HS-27A (cell line): Measurements from ENCODE around the gene LUZP1.

ENCODE experiments used
- DNase-seq: peaks from one replicate; pipeline ENCODE4 v3.0.0-alpha.2; 2012; ENCODE audit warnings: low read depth, missing footprints

Gene LUZP1

DNA sequence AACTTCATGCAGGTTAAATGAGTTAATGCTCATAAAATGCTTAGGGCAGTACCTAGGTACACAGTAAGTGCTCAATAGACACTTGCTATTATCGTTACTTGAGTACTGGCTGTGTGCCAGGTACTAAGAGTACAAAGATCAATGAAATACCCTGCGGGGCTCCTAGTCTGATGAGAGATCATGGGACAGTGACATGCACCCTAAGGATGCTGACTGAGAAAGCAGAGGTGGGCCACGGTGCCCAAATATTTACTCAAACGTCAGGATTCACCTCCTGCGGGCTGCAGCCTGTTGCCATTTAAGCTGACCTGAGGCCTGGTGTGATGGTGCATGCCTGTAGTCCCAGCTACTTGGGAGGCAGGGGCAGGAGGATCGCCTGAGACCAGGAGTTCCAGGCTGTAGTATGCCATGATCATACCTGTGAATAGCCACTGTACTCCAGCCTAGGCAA lies 19.8 kb upstream of the LUZP1 start:
- no peak for DNase-seq

DNA sequence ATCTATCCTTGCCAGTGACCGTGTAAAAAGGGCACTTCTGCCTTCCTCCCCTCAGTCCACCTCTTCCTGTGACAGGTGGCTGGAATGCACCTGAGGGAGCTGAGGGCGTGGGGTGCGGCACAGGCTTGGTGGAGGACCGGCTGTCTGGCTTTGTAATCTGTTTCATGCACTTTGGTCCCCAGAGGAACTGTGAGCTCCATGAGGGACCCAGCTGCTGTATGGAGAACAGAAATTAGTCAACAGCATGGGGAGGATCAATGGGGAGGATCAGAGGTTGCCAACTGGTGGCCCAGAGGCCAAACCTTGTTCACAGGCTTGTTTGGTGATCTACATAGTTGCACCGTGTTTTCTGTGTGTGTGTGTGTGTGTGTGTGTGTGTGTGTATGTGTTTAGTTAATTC lies 19.0 kb upstream of the LUZP1 start:
- DNase-seq, result no peak

DNA sequence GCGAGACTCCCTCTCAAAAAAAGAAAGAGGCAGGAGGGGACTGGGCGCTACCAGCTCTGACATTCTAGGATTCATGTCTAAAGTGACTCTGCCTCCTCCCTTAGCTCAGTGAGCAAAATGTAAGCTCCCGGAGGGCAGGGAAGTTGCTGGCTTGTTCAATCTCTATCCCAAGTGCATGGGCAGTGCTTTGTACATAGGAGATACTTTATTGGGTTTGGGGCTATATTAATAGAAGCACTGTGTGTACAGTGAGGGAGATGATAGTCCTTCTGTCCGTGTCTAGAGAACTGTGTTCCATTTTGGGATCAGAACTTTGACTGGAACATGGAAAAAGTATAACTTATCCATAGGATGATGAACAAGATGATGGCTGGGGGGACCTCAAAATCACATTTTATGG lies 16.7 kb upstream of the LUZP1 start:
- DNase-seq, result no peak

DNA sequence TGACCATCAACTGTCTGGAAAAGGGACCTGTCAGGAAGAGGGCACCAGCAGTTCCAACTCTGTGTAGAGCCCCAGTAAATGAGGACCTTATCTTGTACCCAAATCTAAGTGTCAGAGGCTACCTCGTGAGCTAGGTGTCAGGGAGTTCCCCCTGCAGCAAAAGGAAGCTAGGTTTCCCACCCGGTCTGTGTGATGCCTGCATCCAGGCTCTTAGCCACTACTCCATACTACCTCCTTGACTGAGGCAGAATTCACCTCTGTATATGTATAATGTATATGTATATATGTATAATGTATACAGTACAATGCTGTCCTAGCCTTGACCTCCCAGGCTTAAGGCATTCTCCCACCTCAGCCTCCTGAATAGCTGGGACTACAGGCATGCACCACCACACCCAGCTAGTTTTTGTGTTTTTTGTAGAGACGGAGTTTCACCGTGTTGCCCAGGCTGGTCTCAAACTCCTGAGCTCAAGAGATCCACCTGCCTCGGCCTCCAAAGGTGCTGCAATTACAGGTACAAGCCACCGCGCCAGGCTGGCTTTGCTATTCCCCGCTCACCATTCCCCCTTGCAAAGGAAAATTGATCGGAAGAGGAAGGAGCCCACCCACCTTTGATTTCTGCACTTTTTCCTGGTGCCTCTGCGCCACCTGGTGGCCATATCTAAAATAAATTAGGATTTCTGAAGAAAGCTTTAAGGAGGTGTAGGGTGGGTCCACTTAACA lies 15.7 kb upstream of the LUZP1 start:
- no peak for DNase-seq

DNA sequence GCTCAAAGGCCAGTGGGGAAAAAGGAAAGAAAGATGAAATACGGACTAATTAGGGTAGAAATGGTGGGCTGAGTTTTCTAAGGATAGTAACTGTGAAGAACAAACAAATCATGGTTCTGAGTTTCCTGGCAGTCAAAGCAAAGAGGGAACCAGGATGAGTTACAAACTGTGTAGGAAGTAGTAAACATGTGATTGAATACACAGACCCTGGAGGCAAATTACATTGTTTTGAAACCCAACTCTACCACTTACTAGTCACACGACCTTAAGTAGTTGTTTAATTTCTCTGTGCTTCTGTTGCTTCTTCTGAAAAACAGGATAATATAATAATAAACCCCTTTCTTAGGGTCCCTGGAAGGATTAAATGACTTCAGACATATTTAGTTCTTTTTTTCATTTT lies 11.2 kb upstream of the LUZP1 start:
- DNase-seq, result no peak

DNA sequence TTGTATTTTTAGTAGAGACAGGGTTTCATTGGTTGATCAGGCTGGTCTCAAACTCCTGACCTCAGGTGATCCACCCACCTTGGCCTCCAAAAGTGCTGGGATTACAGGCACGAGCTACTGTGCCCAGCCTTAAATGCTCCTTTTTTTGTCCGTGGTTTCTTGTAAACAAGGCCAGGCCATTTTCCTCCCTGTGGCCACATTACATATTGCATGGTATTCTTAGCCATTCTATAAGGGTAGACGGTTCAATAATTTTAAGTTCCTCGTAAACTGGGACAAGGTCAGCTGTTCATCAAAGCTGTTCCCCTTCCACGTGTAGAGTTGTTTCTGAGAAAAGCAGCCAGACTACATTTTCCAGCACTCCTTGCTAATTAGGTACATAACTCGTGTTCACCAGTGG lies 10.3 kb upstream of the LUZP1 start:
- no peak for DNase-seq

DNA sequence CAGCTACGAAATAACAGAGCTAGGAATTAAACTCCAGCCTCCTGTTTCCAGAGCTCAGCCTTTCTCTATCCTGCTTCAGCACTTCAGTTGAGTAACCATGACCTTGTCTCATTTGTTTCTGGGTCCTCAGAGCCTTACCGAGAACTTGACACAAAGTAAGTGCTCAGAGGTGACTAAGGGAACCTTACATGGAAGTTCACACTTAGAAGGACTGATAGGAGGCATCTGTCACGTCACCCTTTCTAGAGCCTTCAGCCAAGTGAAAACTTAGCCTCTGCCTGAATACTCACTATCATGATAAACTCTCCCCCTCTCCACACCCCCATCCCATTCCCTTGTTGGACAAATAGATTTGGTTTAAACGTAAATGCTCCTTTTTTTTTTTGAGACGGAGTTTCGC lies 9.8 kb upstream of the LUZP1 start:
- no peak for DNase-seq

DNA sequence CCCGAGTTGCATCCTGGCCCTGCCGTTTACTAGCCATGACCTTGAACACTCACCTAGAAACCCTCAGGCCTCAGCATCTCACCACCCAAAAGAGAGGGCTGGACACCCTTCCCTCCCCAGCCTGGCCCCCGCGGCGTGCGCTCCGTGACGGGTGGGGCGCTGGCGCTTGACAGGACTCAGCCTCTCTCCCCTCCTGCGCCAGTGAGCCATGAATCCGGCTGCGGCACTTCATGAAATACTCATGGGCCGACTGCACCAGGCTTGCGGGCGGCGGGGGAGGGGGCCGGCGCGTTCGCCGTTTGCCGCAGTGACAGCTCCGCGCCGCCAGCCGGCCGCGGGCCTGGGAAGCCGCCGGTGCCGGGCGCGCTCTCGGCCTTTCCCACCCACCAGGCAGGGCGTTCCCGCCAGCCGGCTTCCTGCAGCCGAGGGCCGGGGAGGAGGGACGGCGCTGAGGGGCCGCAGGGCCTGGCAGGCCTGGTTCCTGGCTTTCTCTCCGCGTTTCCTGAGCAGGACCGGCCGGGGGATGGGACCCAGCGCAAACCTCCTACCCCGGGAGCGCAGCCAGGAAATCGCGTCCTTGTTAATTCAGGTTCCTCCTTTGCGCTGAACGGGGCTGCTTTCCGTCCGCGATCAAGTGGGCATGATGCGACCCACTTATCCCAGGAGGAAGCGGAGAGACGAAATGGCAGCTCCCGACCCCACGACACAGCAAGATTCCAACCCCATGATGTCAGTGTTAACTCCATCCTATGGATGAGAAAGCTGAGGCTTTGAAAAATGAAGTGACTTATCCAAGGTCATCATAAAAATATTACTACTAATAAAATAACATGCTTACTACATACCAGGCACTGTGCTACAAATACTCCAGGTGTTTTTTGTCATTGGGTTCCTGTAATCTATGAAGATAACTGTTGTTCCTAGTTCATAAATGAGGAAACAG lies 9.1 kb upstream of the LUZP1 start:
- DNase-seq, result peak; percentile 59

DNA sequence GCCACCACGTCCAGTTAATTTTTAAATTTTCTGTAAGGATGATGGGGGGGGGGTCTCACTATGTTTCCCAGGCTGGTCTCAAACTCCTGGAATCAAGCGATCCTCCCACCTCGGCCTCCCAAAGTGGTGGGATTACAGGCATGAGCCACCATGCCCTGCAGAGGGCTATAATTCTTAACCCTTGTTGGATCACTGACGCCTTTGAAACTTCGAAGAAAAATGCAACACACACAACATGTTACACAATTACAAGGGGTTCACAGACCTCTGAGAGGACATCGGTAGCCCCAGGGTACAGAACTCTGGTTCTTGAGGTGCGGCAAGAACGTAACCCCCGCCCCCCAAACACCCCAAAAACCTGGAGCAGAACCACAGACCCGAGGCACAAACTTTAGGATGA lies 8.4 kb upstream of the LUZP1 start:
- no peak for DNase-seq

DNA sequence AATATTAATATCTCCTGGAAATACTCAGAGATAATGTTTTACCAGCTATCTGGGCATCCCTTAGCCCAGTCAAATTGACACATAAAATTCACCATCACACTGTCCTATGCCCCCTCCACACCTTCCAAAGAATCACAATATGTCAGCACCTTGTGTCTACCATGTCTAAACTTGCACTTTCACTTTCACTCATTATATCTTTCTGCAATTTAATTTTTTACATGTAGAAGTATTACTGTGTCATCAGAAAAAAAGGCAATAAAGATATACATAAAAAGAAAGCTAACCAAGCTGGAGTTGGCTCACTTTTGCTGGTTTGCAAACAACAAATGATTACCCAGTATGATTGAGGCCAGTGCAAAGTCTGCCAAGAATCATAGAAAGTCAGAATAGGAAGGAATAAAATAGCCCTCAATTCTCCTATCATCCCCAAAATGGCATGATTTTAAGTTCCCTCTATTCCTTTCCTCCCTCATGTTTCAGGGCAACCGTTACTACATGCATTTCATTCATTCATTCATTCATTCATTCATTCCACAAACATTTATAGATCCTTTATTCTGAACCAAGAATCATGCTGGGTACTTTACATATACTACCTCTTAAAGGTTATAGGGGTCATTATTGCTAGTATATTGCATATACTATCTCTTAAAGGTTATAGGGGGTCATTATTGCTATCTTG lies 5.9 kb upstream of the LUZP1 start:
- DNase-seq, result no peak

DNA sequence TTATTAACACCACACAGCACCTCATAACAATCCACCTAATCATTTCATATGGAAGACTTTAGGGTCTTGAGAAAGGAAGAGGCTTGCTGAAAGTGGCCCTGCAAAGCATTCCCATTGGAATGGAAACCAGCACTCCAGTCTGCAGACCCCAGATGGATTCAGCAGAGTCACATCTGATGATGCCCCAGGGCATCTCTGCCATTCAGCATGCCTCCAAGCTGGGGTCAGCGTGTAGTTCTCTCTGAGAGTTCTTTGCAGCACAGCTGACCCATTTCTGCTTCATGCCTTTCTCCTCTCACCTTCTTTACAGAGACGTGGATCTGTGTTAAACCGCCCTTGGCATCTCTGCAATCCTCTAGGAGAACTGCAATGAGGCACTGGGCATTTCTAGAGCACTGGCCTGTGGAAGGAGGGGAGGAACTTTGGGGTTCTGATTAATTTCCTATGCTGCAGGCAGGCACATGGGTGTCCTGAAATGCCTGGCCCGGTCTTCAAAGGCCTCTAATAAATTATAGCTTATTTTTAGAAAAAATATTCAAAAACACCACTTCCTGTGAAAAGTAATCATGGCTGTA lies 2.6 kb upstream of the LUZP1 start:
- DNase-seq, result no peak

DNA sequence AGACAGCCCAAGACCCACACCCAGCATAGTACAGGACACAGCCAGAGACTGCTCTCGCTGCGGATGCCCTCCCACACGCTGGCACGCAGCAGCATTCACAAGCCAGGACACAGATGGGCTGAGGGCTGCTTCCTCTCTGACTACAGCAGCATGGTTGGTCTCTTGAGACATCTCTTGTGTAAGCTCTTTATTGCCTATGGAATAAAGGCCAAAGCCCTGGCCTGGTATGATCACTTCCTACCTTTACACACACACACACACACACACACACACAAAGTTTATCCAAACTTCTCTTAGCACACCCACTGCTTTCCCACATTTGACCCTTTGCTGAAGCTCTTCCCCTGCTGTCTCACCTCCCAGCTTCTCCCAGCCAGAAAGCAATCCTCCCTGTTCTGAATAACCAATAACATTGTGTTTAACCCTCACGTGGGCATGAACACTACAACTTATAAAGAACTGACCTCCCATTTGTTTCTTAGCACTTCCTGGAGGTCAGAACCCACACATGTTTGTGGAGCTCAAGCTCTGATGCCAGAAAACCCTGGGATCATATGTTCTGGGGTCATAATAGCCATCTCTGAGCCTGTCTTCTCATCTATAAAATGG lies 1.2 kb upstream of the LUZP1 start:
- DNase-seq, result no peak

DNA sequence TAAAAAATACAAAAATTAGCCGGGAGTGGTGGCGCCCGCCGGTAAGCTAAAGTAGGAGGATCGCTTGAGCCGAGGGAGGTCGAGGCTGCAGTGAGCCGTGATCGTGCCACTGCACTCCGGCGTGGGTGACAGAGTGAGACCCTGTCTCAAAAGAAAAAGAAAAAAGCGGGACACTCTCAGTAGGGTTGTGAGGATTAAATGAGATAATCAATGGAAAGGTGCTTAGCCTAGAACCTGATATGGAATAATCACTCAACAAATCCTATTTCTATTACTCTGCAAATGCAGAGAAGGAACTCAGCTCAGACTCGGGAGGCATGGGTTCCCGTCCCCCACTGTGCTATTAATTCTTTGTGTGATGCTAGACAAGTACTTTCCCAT lies 529 bp upstream of the LUZP1 start:
- DNase-seq, result no peak

DNA sequence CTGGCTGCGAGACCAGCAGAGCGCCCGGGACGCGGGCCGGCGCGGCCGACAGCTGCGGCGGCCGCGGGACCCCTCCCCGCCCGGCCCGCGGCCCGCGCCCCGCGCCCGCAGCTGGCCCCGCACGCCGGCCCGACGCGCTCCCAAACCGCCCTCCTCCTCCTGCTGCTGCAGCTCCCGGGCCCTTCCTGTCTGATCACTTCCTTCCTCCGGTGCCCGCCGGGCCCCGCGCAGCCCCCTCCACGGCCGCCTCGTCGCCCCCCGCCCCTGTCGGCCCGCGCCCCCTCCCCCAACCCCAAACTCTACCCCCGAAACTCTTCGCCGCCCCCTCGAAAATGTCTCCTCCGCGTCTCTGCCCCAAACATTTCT lies 594 bp downstream of the LUZP1 start:
- no peak for DNase-seq

DNA sequence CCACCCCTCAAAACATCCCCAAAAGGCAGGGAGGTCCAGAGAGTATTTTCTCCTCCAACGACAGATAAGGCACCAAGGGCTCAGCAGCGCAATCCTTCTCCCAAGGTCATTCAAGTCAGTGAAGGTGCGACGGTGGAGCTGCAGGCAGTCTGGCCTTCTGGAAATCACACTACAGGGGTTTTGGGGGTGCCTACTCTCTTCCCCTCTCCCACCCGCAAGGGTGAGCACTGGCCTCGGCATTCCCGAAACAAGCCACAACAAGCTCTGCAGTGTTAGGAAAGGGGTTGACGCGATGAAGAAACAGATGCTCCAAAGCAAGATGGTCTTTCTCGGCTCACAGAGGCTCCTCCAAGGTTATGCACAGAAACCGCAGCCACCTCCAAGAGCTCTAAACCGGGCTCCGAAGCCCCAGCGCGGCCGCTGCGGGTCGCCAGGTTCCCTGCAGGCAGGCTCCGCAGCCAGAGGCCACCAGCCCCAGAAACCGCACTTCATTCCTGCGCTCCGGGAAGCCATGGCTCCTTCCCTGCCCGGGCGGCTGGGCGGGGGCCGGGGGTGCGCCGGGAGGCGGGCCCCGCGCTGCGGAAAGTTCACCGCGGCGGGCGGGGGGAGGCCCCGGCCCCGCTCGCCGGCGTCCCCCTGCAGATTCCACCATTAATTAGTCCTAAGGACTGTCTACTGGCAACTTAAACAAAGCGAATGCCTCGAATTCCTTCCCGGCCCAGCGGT lies 1.1 kb downstream of the LUZP1 start:
- no peak for DNase-seq

DNA sequence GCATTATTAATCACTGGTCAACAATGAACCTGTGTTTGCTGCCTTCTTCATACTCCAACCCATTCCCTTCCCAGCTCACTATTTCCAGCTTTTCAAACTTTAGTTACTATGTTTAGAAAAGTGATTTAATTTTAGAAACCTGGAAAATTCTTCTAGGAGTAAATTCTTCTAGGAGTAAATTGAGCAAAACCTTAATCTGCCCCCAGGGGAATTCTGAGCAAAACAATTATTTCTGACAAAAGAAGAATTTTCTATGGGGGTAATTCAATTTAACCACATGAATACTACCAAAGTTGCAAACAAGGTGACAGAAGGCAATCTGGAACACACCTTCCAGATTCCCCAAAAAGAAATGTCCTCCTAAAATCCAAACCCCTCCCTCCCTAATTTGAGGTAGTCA lies 1.8 kb downstream of the LUZP1 start:
- no peak for DNase-seq

DNA sequence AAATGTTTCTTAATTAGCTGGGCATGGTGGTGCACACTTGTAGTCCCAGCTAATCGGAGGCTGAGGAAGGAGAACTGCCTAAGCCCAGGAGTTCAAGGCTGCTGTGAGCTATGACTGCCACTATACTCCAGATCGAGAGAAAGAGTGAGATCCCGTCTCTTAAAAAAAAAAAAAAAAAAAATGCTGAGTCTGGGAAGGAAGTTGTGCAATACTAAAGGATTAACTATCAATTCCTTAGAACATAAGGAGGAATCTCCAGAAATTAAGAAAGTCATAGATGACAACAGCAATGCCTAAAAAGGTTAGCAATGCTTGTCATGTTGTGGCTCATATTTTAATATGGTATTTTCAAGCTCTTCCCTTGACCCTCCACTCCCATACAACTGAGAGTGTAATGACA lies 5.3 kb downstream of the LUZP1 start:
- DNase-seq, result no peak

DNA sequence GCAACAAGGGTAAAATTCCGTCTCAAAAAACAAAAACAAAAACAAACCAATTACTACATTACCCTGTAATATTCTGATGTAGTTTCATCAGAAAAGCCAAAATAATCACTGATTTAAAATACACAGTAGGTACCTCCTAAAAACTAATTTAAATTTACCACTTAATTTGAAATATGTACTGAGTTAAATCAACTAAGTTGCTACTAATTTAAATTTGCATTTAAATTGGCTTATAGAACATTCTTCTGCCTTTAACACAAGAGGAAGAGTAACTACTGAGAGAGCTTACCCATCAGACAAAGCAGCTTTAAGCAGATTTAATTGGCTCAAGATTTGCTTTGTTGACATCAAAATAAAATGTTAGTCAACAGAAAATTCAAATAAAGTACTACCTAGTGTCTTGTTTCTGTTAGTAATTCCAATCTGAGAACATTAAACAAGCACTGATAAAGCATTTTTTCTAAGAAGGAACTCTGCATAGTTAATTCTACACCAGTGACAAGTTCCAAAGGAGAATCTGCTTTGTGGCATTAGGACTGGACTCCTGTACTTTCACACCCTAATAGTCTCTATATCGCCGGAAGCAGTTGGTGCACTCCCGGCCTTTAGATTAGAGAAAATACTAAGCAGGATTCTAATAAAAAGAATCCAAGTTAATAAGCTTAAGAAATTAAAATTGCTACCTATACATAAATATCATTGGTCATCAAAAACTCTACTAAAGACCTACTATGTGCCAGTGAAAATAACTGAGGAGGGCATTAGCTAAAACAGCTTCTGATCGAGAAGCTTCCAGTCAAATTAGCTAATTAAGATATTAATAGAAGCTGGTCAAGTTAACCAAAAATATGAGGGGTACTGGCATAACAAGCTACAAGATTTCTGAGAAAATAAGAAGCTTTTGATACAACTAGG lies 8.4 kb downstream of the LUZP1 start:
- no peak for DNase-seq

DNA sequence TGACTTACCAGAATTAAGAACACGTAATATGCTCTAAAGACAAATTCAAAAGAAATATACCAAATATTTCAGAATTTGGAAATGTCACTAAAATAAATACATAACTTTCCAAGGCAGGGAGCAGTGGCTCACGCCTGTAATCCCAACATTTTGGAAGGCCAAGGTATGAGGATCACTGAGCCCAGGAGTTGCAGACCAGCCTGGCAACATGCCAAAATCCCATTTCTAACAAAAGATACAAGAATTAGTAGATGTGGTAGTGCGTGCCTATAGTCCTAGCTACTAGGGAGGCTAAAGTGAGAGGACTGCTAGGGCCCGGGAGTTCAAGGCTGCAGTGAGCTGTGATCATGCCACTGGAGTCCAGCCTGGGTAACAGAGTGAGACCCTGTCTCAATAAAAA lies 11.7 kb downstream of the LUZP1 start:
- no peak for DNase-seq

DNA sequence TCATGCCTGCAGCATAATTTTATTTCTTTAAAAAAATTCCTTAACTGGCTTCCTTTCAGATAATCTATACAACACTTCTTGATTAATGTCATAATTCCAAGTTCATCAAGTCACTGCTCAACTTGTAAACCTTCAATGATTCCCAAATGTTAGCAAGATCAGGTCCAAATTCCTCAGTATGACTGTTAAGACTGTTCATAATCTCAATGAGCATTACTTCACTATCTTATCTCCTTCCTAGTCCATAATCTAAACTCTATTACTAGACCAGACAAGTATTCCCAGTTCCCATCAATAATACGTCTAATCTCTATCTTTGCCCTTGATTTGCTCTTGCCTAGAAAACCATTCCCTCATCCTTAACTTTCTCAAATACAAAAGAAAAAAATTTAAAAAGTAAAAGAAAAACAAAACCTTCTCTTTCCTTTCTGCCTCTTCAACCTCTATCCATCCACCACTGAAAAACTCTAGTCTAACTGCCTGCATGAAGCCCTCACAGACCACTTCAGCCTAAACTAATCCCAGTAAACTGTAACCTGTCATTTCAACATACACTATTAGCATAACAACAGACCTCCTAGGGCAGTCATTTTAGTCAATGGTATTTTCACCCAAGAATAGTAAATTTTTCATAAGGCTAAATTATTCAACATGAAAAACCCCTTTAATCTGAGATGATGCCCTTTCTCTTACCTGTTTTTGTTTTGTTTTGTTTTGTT lies 15.5 kb downstream of the LUZP1 start:
- DNase-seq, result no peak
